ENCODE measurements around the gene TOR1B. TPM values are rescaled to one million over a fixed set of nuclear protein-coding genes. Genes with fewer than 3 reads are reported as not detected.

The TOR1B gene
- total RNA-seq (2012; rRNA removed), result 15.6 and 16.4 TPM in 2 replicates
- 20.5 and 21.0 TPM in 2 replicates for polyA plus RNA-seq (2012; rRNA removed)
- polyA plus RNA-seq (2012; cell fraction: cytosol; rRNA removed), result 22.9 and 28.0 TPM in 2 replicates
- 15.8 and 20.5 TPM in 2 replicates for polyA plus RNA-seq (2012; cell fraction: nucleus; rRNA removed; ENCODE audit: low replicate concordance)
- Bru-seq, nascent RNA, result percentile 62 among the genes with signal in this experiment
- BruChase-seq, experiment 1, labeled RNA remaining after a 6-hour chase, result percentile 90 among the genes with signal in this experiment
- percentile 80 among the genes with signal in this experiment for BruChase-seq, experiment 2, labeled RNA remaining after a 2-hour chase
- long read RNA-seq, transcript TOR1B-201 (5 exons, 2,769 nt), result major isoform, 21 of 37 reads
- long read RNA-seq, partial matches to known transcripts, result 9 of 37 reads
- long read RNA-seq, other reads (novel, unspliced or antisense), result 7 of 37 reads

GRCh38 chr9:129802833-129803675, at the start of gene TOR1B:
Gene TOR1B, plus strand, starts transcription at chr9:129803184. Its CDS starts 29 bp downstream, at chr9:129803213.
- peak within 1 kb of the TSS; percentile 45; the same call in 1 of the 2 replicates for H3K27ac ChIP-seq (ENCODE audit: insufficient read depth, low read length)
- in situ Hi-C loops (cut with MboI; ENCODE audit: low sequenced_read_pairs) (no loop called here), dilution Hi-C loops (cut with HindIII; ENCODE audit: low sequenced_read_pairs, unreplicated experiment) (no loop called here), intact Hi-C loops (cut with micrococcal nuclease) (no loop called here)
- peaks cover 6% of the 10 kb centered on the region for H3K4me1 ChIP-seq (ENCODE audit: control insufficient read depth, insufficient read depth, low read length)
- peak within 1 kb of the TSS; percentile 52; the same call in 1 of the 2 replicates for H4K91ac ChIP-seq (ENCODE audit: insufficient read depth, low read depth, low read length)
- peak within 1 kb of the TSS; percentile 80; the same call in 1 of the 2 replicates for H3K23ac ChIP-seq (ENCODE audit: low read depth, low read length)
- H3K9ac ChIP-seq (ENCODE audit: low read depth, low read length), result peak within 1 kb of the TSS; percentile 83
- peak within 1 kb of the TSS; percentile 69 for H2AK9ac ChIP-seq (replicated peaks; ENCODE audit: low read depth, low read length, poor library complexity)
- H3K79me1 ChIP-seq (ENCODE audit: low read depth in 1 of 2, low read length in 2 of 2), result peaks cover 23 to 25% of the 10 kb centered on the region in 2 experiments
- peak within 1 kb of the TSS; percentile 99 for H2AFZ ChIP-seq (replicated peaks; ENCODE audit: low read length, poor library complexity)
- peak within 1 kb of the TSS; percentile 6; the same call in 1 of the 2 replicates for H3K14ac ChIP-seq (replicated peaks; ENCODE audit: low read depth, low read length)
- H4K8ac ChIP-seq (ENCODE audit: low read depth in 2 of 2, low read length in 2 of 2), result peak within 1 kb of the TSS in 1 of 2 experiments; percentile 69; a peak in 1 of 4 replicates
- BruUV-seq (replicated peaks), result no TSS peak
- H2BK20ac ChIP-seq (ENCODE audit: low read depth, low read length), result no peak within 1 kb of the TSS
- H3K18ac ChIP-seq (ENCODE audit: low read depth, low read length), result no peak within 1 kb of the TSS
- H2BK120ac ChIP-seq (ENCODE audit: low read depth, low read length), result no peak within 1 kb of the TSS
- H4K20me1 ChIP-seq (ENCODE audit: insufficient read depth, low read length), result peaks cover 6% of the 10 kb centered on the region; the same call in 1 of the 2 replicates
- peak within 1 kb of the TSS; percentile 71 for H3K4me3 ChIP-seq (ENCODE audit: insufficient read depth, low read depth, low read length)
- H3K4me2 ChIP-seq (ENCODE audit: low read depth, low read length), result peak within 1 kb of the TSS; percentile 99
- DNase-seq (peak; percentile 87), ATAC-seq (ENCODE audit: low read depth) (peak; percentile 97)
- peaks cover 3% of the 10 kb centered on the region; the same call in 1 of the 2 replicates for H3K9me1 ChIP-seq (ENCODE audit: insufficient read depth, low read length)
- 0% methylated on average over 66 of the region's 93 CpGs; no CpG with 5 or more reads in 1 of the 2 experiments for WGBS, 2 experiments (ENCODE audit: extremely low coverage in 2 of 2, insufficient read length in 1 of 2)
- H3K4ac ChIP-seq (ENCODE audit: low read depth, low read length), result peak within 1 kb of the TSS; percentile 51
- H3K36me3 ChIP-seq (ENCODE audit: control insufficient read depth, insufficient read depth, low read length), result peaks cover 8% of the 10 kb centered on the region
- ChIA-PET CTCF (interaction anchor here (0.6 kb wide), 1 partner anchor 60 kb away, joined by 4 read pairs; no protein-coding TSS in a partner anchor), POLR2A (ENCODE audit: unreplicated experiment) (no interaction called here)
- 0 out of 2 replicates have a peak within 1 kb of the TSS, but pooled peaks have one; percentile 15 for H2AK5ac ChIP-seq (ENCODE audit: low read depth, low read length)
- H3K56ac ChIP-seq (ENCODE audit: extremely low read depth, insufficient read depth, low read length), result peak within 1 kb of the TSS; percentile 18; the same call in 1 of the 2 replicates
- no peak within 1 kb of the TSS for H2BK15ac ChIP-seq (ENCODE audit: low read depth, low read length)
- H3K9me3 ChIP-seq (ENCODE audit: control insufficient read depth, insufficient read depth, low read length), result no peaks in the 10 kb centered on the region
- no peak within 1 kb of the TSS for H4K5ac ChIP-seq (ENCODE audit: low read depth, low read length)
- H3K27me3 ChIP-seq (ENCODE audit: control insufficient read depth, insufficient read depth, low read length), result no peaks in the 10 kb centered on the region; the same call in 1 of the 2 replicates
- H2BK5ac ChIP-seq (ENCODE audit: low read depth, low read length, poor library complexity, severe bottlenecking), result no peak within 1 kb of the TSS
- TF ChIP-seq MAZ (IDR thresholded peaks at IDR 0.05; ENCODE audit: borderline replicate concordance, low read depth, low read length) (peak; percentile 36; the same call in 1 of the 2 replicates), FOS (IDR thresholded peaks at IDR 0.05; ENCODE audit: low read depth, low read length) (no peak), CEBPB (IDR thresholded peaks at IDR 0.05; ENCODE audit: low read depth, low read length) (no peak), CTCF (conservative IDR thresholded peaks at IDR 0.05; ENCODE audit: low read depth, low read length) (no peak), RAD21 (IDR thresholded peaks at IDR 0.05; ENCODE audit: low read length) (no peak), POLR2A (IDR thresholded peaks at IDR 0.05; ENCODE audit: low read depth, low read length) (peak; percentile 88), USF2 (IDR thresholded peaks at IDR 0.05; ENCODE audit: low read depth, low read length) (no peak), CHD1 (IDR thresholded peaks at IDR 0.05; ENCODE audit: low read depth, low read length) (no peak), RFX5 (IDR thresholded peaks at IDR 0.05; ENCODE audit: low read depth, low read length) (no peak), NFE2L2 (IDR thresholded peaks at IDR 0.05; ENCODE audit: low read depth, low read length) (no peak), RCOR1 (IDR thresholded peaks at IDR 0.05; ENCODE audit: insufficient replicate concordance, low read length) (no peak), MXI1 (IDR thresholded peaks at IDR 0.05; ENCODE audit: borderline replicate concordance, low read depth, low read length) (peak; percentile 64; the same call in 1 of the 2 replicates), SMC3 (IDR thresholded peaks at IDR 0.05; ENCODE audit: low read depth, low read length) (no peak)

Data from IMR-90 (cell line).